ENCODE data around the gene TCEA3.
"Not testable (repeated sequence)": the region's sequence is repeated elsewhere in the genome, so short reads cannot be mapped to it uniquely, and the experiment has no call there.

Gene TCEA3

DNA sequence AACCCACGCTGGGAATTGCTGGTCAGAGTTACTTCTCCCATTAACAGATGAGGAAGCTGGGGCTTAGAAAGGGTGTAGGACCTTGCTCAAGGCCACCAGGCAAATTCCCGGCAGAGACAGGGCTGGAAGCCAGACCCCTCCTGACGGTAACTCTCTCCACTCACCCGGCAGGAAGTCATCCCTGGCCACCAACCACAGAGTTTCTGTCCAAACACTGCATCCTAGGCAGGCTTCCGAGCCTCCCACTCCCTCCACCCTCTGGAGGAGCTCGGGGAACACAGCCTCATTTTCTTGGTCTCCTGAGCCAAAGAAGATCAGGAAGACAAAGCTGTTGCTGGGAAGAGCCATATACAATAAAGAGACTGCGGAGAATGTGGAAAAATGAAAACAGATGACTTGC, 29.9 kb downstream of the TCEA3 start:
- peak in 19 of 51 donors; percentile 4 to 71 (median 27) for DNase-seq

GRCh38 chr1:23394181-23394580, 30.4 kb downstream of the TCEA3 start:
- no peak for DNase-seq

- peak in 1 of 51 donors; percentile 9 for DNase-seq
Measured at GRCh38 chr1:23393706-23394105, 30.8 kb downstream of the TCEA3 start.

GRCh38 chr1:23392125-23392855, 32.3 kb downstream of the TCEA3 start:
- DNase-seq: no peak

DNA sequence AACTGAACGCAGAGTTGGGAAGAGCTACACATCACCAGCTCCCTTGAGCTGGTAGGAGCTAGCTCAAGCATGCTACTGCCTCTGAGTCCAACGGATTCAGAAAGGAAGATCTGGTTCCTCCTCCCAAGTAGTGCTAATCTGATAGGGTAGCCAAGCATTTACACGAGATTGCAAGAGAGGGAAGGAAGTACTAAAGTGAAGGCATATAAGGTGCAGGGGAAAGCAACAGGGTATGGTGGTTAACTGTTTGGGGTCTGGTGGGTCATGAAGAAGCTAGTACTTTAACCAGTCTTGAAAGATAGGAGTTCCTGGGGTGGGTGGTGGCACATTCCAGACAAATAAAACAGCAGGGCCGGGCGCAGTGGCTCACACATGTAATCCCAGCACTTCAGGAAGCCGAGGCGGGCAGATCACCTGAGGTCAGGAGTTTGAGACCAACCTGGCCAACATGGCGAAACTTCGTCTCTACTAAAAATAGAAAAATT, 34.7 kb downstream of the TCEA3 start:
- DNase-seq: no peak

- no peak for DNase-seq
Measured at GRCh38 chr1:23387494-23387893, 37.1 kb downstream of the TCEA3 start.

GRCh38 chr1:23385119-23385621, 39.4 kb downstream of the TCEA3 start:
- DNase-seq: no peak

DNA sequence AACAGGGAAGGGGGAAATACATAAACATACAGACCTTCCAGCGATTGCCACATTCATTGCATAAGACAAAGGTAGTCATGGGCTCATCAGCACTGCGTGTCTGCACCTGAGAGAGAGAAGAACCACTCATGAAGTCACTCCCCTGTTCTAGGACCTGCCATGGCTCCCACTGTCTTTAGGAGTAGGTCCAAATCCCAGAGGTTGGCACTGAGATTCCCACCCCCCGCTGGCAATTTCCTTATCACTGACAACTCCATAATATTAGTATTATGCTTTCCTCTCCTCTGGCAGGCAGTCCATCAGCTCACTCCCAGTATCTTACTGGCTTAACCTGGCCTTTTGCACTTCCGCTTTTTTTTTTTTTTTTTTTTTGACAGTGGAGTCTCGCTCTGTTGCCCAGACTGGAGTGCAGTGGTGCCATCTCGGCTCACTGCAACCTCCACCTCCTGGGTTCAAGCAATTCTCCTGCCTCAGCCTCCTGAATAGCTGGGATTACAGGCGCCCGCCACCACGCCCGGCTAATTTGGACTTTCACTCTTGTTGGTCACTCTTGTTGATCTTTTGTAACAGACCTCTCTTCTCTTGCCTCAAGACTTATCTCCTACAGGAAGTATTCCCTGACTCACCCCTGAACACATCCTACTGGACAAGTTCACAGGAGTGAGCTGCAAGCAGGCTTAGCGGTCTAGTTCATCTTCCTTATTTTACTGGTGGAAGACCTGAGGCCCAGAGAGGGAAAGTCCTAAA, 40.1 kb downstream of the TCEA3 start:
- no peak for DNase-seq

GRCh38 chr1:23383577-23384311, 40.8 kb downstream of the TCEA3 start:
- DNase-seq: no peak

GRCh38 chr1:23381233-23381885, 43.2 kb downstream of the TCEA3 start:
- DNase-seq: no peak

GRCh38 chr1:23380719-23381118, 43.8 kb downstream of the TCEA3 start:
- DNase-seq: no peak

DNA sequence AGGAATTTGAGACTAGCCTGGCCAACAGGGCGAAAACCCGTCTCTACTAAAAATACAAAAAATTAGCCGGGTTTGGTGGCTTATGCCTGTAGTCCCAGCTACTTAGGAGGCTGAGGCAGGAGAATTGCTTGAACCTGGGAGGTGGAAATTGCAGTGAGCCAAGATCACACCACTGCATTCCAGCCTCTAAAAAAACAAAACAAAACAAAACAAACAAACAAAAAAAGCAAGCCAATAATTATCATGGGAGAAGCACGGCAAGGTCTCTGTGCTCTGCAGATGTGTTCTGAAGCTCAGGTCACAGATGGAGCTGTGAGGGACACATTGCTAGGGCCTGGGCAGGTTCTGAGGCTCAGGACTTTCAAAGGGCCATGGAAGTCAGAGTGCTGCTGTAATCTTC, 44.3 kb downstream of the TCEA3 start:
- not testable (repeated sequence) for DNase-seq

DNA sequence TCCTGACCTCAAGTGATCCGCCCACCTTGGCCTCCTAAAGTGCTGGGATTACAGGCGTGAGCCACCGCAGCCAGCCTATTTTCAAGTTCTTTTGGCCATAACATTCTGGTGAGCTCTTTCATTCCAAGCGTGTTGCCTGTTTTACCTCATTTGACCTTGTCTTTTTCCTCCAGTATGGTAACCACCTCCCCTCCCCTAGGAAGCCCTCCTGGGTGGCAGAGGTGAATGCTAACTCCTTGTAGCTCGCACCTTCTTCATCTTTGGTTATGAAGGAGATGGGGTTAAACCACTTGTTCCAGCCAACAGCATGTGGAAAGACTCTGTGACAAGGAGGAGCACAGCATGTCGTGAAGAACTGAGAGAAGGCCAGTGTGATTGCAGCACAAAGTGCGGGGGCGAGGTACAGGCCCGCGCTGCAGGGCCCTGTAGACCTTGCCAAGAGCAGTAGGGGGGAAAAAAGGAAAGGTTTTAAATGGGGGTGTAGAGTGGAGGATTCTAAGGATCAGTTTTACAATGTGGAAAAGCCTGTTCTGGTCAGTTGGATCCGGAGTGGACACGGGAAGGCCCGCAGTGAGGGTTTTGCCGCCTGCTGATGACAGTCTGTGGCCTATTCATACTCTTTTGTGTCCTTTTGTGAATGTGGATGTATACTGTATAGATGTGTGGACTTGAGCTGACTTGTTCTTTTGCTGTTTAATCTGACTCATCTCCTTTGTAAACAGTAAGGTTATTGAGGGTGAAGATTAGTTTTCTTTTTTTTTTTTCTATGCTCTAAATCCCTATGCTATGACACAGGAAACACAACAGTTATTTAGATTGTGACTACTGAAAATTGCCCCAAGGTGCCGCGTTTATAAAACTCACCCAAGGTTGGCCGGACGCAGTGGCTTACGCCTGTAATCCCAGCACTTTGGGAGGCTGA, 47.4 kb downstream of the TCEA3 start:
- DNase-seq: peak in 1 of 51 donors; percentile 9

- DNase-seq: not testable (repeated sequence)
Measured at GRCh38 chr1:23374079-23374735, 50.3 kb downstream of the TCEA3 start.

GRCh38 chr1:23371987-23372880, 52.3 kb downstream of the TCEA3 start:
- DNase-seq: peak in 1 of 51 donors; percentile 27

GRCh38 chr1:23370709-23371584, 53.6 kb downstream of the TCEA3 start:
- peak in 1 of 51 donors; percentile 3 for DNase-seq

GRCh38 chr1:23370330-23370708, 54.2 kb downstream of the TCEA3 start:
- no peak for DNase-seq
